ENCODE measurements around the gene CD69.

The CD69 gene

DNA sequence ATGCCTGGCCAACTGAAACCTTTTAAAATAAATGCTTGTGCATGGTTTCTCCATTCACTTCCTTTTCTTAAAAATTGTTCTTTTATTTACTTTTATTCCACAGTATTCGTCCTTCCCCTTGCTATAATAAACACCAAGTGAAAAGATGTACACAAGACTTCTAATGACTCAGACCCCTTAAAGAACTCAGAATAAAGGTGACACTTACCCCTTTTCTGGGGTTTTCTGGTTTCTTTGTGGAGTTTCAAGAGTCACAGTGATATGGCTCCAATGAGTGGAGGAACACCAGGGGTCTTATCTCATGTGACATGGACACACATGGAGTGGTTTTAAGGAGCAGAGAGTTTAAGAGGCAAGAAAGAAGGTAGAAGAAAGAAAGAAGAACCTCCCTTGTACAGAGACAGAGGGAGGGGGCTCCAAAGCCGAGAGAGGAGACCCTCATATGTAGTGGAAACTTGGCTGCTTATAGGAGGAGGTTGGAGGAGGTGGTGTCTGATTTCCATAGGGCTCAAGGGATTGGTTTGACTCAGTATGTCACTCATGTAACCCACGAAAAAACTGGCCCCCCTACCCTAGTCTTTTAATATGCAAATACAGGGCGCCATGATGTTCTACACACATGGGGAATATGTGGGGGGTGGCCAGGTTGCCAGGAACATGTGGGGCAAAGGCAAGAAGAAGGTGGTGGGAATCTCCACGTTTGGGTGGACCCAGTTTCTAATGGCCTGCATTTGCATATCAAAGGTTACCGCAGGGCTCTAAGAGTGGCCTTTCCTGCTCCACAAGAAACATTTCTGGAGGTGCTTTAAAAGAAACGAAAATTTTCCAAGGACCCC is 22.1 kb upstream of the CD69 start:
- in situ Hi-C loops (cut with HindIII; ENCODE audit: low sequenced_read_pairs), result no loop called here

DNA sequence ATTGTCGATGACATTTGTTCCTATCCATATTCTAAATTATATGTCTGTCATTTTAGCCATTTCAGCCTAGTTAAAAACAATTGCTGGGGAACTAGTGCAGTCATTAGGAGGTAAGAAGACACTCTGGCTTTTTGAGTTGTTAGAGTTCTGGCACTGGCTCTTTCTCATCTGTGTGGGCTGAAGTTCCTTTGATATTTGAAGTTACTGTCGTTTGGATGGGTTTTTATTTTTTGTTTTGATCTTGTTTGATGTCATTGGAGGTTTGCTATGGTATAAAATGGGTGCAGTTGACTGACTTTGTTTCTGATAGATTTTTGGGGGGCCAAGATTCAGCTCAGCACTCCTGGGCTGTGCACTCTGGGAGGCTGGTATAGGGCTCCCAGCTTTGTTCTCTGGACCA is 20.7 kb upstream of the CD69 start:
- in situ Hi-C loops (cut with HindIII; ENCODE audit: low sequenced_read_pairs), result no loop called here

DNA sequence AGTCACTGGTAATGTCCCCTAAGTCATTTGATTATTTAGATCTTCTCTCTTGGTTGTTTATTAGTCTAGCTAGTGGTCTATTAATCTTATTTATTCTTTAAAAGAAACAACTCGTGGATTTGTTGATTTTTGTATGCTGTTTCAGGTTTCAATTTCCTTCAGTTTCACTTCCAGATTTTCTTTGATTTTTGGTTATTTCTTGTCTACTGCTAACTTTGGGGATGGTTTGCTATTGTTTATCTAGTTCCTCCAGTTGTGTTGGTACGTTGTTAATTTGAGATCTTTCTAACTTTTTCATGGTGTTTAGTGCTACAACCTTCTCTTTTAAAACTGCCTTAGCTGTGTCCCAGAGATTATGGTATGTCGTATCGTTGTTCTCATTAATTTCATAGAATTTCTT is 18.5 kb upstream of the CD69 start:
- in situ Hi-C loops (cut with HindIII; ENCODE audit: low sequenced_read_pairs), result no loop called here

DNA sequence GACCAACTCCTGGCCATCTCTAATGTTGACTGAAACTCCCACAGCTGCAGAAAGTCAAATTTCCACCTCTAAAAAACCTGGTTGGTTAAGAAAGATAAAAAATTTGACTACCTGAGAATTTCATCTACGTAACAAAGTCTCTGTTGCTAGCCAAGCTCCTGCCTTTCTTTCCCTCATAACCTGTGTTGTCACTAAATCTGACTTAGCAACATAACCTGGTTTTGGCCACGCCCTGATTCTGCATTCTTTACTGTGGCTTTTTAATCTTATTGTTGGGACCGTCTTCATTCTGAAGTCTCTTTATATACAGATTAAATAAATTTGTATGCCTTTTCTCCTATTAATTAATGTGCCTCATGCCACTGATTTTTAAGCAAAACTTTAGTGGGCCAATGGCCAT is 16.1 kb upstream of the CD69 start:
- in situ Hi-C loops (cut with HindIII; ENCODE audit: low sequenced_read_pairs), result no loop called here

DNA sequence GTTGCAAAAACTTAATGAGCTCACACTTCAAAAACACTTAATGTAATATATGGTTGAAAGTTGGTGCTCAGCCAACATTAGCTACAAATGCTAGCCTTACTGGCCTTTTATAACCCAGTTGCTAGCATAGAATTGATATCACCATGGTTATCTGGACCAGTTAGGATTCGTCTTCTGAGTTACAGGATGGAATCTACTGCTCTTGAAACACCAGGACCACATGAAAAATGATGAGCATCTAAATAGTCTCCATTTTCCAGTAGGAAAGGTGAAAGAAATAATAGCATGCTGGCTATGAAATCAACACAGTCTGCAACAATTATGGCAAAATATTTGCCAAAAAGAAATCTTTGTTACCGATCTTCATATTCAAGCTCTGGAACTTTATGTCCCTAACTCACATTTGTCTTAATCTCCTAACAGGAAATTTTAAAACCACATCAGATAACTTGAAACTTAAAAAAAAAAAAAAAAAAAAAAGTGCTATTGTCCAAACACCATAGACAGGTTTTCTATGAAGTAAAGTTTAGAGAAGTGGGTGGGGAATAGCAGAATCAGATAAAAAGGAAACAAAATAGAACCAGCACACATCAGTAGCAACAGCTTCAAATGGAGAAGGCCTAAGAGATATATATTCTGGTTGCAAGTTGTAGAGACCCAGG is 12.6 kb upstream of the CD69 start:
- in situ Hi-C loops (cut with HindIII; ENCODE audit: low sequenced_read_pairs), result no loop called here

DNA sequence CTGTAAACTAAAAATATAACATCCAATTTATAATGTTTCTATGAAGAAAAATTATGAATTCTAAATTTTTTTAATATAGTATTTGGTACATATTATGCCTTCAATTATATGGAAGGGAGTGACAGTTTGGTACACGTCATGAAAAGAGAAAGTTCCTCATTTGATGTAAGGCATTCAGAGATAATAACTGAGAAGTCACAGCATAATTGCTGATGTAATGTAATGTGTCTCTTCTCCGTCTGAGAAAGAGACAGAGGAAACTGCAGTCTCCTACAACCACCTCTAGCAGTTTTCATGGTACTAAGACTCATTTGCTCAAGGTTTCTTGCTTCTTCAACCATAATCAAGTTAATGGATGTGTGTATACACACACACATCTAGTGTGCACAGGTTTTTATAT is 2.3 kb upstream of the CD69 start:
- in situ Hi-C loops (cut with HindIII; ENCODE audit: low sequenced_read_pairs), result no loop called here

DNA sequence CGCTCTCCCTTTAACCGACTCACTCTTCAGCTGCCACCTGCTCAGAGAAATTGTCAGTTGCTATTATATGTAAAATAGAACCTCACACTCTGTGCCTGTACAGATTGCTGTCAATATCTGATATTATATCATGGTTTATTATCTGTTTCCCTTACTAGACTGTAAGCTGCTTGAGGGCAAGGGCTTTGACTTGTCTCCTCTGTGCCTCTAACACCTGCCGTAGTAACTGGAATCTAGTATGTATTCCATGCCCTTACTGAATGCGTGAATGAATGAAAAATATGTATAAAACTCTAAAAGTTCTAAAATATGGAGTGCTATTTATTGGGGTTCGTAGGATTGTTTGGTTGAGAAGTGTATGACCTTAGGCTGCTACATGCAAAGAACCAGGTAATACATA is 1.7 kb upstream of the CD69 start:
- in situ Hi-C loops (cut with HindIII; ENCODE audit: low sequenced_read_pairs), result no loop called here

DNA sequence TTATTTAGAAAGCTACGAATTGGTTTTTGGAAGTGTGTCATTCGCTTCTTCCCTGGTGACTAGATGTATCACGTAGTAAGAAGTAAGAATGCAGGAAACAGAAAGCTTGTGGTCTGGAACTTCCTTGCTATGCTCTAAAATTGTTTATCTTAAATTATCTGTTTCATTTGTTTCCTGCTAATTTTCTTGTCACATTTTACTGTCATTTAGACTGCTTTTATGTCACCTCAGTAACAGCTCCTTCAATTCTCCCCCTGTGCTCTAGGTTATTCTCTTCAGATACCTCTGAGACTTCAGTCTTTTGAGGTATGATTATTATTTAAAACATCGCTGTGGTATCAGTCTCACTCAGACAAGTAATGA is 699 bp upstream of the CD69 start:
- in situ Hi-C loops (cut with HindIII; ENCODE audit: low sequenced_read_pairs), result no loop called here

DNA sequence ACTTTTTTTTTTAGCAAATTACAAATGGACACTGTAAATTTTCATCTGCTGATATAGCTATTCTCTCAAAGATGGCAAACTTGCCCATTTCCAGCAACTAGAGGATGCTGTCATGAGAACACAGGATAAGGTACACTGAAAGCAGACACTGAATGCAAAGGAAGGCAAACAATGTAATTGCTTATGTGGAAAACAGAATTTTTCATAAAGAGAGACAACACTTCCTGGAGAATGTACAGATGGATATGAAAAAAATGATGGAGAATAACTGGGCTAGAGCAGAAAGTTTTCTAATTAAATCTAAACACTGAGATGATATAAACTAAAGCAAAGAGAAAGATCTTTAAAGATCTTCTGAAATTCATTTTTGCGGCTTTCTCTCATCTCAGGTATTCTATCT is 581 bp downstream of the CD69 start:
- in situ Hi-C loops (cut with HindIII; ENCODE audit: low sequenced_read_pairs), result no loop called here

DNA sequence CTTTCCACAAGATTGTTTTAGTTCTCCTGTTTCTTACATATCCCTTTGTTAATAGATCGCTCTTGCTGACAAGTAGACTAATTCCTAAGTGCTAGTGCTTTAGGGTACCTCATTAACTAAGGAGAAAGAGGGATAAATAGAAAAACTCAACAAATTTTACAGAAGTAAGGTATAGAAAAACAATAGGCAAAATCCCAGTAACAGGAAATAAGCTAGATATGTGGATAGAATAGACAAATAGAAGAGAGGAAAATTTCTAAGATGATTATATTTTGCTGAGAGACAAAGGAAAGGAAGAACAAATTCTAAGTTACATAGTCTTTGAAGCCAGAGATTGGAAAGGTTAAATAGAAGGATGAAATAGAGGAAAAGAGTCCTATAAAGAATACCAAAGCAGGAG is 1.0 kb downstream of the CD69 start:
- in situ Hi-C loops (cut with HindIII; ENCODE audit: low sequenced_read_pairs), result no loop called here

DNA sequence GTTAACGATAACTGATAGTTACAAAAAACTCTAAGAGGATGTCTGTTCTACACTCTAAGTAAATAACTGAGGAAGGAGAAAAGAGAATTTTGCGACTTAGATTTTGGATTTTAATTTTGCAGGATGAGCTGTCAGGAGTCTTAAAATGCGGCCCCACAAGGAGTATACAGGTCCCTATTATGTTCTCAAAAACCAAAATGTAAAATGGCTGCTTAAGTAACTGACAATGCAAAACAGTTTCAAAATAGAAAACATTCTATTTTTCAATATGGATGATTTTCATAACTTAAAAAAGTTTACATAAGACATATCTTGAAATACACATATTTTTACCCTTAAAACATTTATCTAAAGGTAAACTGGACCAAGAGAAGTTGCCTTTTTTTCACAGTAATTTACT is 2.6 kb downstream of the CD69 start:
- in situ Hi-C loops (cut with HindIII; ENCODE audit: low sequenced_read_pairs), result no loop called here

DNA sequence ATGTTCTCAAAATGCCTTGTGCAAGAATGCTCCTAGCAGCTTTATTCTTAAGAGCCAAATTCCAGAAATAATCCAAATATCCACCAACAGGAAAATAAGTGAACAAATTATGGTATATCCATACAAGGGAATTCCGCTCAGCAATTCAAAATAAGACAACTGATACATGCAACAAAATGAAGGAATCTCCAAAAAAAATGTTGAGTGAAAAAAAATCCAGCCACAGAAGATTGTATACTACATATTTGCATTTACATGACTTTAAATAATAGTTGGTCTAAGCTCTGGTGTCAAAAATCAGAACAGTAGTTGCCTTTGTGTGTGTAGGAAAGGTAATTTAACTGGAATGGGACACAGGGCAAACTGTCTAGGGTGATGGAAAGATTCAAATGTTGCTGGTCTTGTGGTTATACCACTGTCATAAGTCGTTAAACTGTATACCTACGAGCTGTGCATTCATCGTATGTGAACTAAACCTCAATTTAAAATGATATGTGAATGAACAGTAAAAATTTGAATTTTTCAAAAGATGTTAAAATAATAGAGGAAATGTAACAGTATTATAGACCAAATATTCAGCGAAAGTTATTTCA is 3.2 kb downstream of the CD69 start:
- in situ Hi-C loops (cut with HindIII; ENCODE audit: low sequenced_read_pairs), result no loop called here

DNA sequence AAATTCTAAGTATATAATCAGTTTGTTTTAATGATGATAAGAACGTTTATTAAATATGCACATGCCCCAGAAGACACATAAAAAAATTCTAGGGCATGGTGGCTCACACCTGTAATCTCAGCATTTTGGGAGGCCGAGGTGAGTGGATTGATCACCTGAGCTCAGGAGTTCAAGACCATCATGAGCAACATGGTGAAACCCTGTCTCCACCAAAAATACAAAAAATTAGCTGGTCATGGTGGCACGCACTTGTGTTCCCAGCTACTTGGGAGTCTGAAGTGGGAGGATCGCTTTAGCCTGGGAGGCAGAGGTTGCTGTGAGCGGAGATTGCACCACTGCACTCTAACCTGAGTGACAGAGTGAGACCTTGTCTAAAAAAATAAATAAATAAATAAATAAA is 4.0 kb downstream of the CD69 start:
- in situ Hi-C loops (cut with HindIII; ENCODE audit: low sequenced_read_pairs), result no loop called here

DNA sequence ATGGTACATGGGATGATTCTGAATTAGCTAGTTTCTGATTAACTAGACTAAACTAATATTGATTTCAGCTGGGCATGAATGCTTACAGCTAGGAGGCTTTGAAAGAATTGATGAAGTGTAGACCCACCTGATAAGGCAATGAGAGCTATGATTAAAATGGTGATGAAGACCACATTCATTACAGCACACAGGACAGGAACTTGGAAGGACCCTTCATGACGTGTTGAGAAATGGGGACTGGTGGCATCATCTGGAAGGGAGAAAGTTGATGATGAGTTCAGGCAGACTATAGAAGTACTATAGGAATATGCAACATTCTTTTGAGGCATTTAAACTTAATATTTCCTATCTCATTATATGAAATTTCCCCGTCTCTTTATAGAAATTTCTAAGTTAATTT is 4.5 kb downstream of the CD69 start:
- in situ Hi-C loops (cut with HindIII; ENCODE audit: low sequenced_read_pairs), result no loop called here

DNA sequence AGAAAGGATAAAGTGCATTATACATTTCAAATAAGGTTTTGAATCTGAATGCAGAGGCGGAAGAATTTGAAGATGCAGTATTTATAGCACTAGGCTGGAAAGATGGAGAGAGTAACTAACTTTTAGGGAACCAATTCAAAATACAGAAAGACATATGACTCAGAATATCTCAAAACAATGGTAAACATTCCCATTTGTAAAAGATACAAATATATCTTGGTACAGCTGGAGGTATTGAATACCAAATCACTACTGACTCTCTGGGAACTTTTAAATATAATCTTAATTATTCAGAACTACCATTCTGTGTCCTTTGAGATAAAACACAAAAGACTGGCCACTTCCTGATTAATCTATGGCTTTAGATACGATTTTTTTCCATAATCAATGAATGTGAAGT is 5.1 kb downstream of the CD69 start:
- in situ Hi-C loops (cut with HindIII; ENCODE audit: low sequenced_read_pairs), result no loop called here

DNA sequence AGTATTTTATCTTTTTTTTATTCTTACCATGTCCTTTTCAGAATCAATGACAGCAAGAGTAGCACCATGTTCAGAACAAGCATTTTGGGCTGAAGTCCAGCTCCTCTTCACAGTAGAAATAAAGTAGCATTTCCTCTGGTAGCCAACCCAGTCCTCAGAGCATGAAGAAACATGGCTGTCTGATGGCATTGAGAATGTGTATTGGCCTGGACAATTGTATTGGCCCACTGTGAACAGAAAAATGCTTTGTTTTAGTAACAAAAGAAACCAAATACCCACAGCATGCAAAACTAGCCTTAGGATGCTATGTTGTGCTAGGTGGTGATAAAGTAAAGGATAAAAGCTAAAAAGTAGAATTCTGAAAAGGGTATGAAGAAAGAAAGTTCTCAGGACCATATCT is 5.7 kb downstream of the CD69 start:
- in situ Hi-C loops (cut with HindIII; ENCODE audit: low sequenced_read_pairs), result no loop called here

DNA sequence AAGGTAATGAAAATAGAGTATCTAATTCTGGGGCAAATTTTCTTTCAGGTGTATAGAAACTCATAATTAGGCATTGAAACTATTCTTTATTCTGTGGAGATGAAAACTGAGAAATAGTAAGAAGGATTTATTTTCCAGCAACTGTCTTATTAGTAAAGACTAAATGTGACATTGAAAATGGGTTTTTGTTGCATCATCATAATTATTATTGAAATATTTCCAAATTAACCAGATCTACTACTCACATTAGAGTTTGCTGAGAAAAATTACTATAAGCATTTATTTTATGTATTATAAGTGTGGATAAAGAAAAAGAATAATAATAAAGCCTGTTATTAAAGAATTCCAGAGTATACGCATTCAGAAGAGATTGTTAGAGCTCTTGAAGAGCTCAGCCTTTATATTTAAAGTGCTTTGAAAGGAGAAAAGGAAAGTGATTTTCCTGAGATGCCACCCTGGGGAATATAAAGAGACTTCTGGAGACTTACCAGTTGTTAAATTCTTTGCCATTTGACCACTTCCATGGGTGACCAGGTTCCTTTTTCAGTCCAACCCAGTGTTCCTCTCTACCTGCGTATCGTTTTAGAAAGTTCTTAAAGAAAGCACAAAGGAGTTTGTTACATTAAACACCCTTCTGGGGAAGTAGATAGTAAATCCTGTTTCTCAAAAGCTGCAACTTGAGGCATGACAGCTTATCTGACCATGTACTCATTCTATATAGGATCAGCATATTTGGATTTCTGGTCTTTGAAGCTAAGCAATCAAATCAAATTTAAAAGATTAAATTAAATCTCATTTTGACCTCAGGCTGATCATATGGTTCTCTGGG is 6.4 kb downstream of the CD69 start:
- in situ Hi-C loops (cut with HindIII; ENCODE audit: low sequenced_read_pairs), result loop anchor here (5.0 kb wide), 1 partner anchor 38 kb away; no protein-coding TSS in a partner anchor

DNA sequence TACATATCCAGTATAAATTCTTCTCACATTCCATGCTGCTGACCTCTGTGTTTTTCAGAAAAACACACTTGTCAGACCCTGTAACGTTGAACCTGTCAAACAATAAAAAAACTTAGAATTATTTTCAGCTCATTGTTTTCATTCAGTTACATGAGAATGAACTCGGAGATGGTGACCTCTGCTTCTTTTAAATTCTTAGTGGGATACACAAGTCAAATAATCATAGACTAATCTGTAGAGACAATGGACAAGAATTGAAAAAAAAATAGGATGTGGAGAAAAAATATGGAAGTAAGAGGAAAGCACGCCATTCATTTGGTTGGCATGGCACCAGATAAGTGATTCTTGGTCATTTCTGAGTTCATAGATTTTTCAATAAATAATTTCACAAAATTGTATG is 7.2 kb downstream of the CD69 start:
- in situ Hi-C loops (cut with HindIII; ENCODE audit: low sequenced_read_pairs), result loop anchor here (5.0 kb wide), 1 partner anchor 39 kb away; no protein-coding TSS in a partner anchor

DNA sequence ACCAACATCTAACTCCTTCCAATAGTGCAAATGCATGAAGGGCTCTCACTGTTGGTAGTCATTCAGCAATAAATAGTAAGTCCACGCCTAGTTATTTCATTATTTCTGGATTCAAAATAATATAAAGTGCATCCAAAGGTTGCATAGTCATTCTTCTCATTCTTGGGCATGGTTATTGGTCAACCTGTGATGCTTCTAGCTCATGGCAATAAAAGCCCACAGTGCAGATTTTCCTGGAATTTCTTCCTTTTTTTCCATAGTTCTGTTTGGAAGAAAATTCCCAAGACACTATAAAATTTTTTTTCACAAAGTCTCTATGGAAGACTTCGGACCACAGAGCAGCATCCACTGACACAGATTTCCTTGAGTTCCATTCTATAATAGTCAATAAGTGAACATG is 7.6 kb downstream of the CD69 start:
- in situ Hi-C loops (cut with HindIII; ENCODE audit: low sequenced_read_pairs), result loop anchor here (5.0 kb wide), 1 partner anchor 39 kb away; no protein-coding TSS in a partner anchor

DNA sequence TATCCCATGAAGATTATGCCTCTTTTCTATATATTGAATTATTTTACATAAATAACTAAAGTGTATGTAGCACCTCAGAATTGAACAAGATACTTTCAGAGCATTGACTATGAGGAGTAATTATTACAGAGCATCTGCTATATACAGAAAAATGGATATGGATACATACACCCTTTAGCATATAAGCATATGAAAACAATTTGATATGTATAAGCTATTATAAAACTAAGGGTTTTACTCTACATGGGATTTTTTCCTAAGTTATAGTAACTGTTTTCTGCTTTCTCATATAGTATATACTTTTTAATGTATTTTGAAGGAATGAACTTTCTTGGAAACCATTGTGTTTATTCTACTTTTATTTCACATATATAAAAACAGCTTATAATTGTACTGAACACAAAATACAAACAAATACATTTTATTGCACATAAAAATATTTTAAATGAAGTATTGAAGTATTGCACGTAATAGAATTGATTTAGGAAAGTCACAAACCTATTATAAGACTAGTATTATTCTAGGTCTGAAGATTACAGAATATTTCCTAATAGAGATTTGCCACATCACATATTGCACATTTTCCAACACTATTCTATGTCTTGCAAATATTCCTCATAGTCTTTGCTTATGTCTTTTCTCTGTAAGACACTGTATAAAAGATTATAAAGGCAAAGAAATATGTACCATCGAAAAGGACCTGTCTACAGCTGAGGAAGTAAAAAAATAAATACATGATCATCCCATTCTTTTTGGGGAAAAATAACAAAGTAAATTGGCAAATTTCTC is 8.4 kb downstream of the CD69 start:
- in situ Hi-C loops (cut with HindIII; ENCODE audit: low sequenced_read_pairs), result loop anchor here (5.0 kb wide), 1 partner anchor 40 kb away; no protein-coding TSS in a partner anchor

Measured in endothelial cell of hepatic sinusoid (primary cell).